Stimulated activated effector memory CD8-positive, alpha-beta T cell treated with anti-CD3 and anti-CD28 coated beads, Interleukin-12 subunit alpha, Interleukin-12 subunit beta, amount 100 ng/mL, for 72 hours (primary cell): Measurements from ENCODE around the gene MET.
"Not testable (repeated sequence)": the region's sequence is repeated elsewhere in the genome, so short reads cannot be mapped to it uniquely, and the experiment has no call there.

Source experiments
- ATAC-seq: fragments of 150-1000 bp; cut with Tn5 transposase; 2 replicates; pipeline ENCODE4 v1.10.0; 2021
- DNase-seq, 2 donors: peaks; one replicate each; pipeline ENCODE4 v3.0.0; 2021 to 2022; ENCODE audit warnings: low spot score in 2 of 2
- H3K27ac Mint-ChIP-seq: one replicate; pipeline ENCODE4 v1.8.0; 2022; ENCODE audit warnings: mild to moderate bottlenecking, mixed read lengths
- H3K36me3 Mint-ChIP-seq: one replicate; pipeline ENCODE4 v1.8.0; 2022; ENCODE audit warnings: mild to moderate bottlenecking, mixed read lengths
- H3K4me1 Mint-ChIP-seq: one replicate; pipeline ENCODE4 v1.8.0; 2022; ENCODE audit warnings: mixed read lengths
- H3K4me3 Mint-ChIP-seq: one replicate; pipeline ENCODE4 v1.8.0; 2022; ENCODE audit warnings: mild to moderate bottlenecking, mixed read lengths
- H3K9me3 Mint-ChIP-seq: one replicate; pipeline ENCODE4 v1.8.0; 2022; ENCODE audit warnings: mixed read lengths

MET gene

GRCh38 chr7:116650436-116650835 is 21.6 kb upstream of the MET start:
- ATAC-seq = no peak
- no peaks in the 10 kb centered on the region for H3K36me3 Mint-ChIP-seq
- H3K9me3 Mint-ChIP-seq = no peaks in the 10 kb centered on the region
- no peaks in the 10 kb centered on the region for H3K4me1 Mint-ChIP-seq
- DNase-seq = no peak
- no peak overlapping the region for H3K4me3 Mint-ChIP-seq
- no peak overlapping the region for H3K27ac Mint-ChIP-seq

DNA sequence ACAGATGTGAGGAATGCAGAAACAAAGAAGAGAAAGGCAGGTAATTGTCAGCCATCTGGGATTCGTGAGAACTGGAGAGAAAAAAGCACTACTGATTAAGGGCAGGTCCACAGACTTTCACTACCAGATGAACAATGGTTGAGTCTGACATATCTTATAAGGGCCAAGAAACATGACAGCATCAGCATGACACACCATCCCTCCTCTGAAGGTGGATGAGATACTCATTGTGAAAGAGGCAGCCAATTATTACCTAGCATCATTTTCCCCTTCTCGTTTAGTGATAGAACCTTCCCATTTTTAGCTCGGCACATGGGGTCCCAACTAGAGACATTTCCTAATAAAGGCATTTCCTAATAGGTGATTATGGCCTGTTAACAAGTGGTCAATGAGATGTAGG is 19.2 kb upstream of the MET start:
- Mint-ChIP-seq H3K36me3 (no peaks in the 10 kb centered on the region), H3K4me1 (no peaks in the 10 kb centered on the region), H3K9me3 (no peaks in the 10 kb centered on the region), H3K4me3 (no peak overlapping the region), H3K27ac (no peak overlapping the region)
- ATAC-seq (peak; percentile 83), DNase-seq (no peak)

DNA sequence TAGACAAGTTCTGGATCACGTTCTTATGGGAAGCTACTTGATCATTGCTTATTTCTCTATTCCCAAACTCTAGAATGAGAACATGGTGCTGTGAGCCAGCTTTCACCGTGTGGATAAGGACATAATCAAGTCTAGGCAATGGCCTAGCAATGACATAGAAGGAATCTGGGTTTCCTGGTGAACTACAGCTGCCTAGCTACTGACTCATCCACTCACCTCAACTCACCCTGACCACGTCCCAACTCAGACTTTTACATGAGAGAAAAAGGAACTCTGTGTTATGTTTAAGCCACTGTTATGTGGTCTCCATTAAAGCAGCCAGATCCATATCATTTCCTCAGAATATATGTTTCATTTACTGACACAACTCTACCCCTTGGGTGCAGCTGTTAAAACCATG is 18.8 kb upstream of the MET start:
- H3K4me1 Mint-ChIP-seq = no peaks in the 10 kb centered on the region

GRCh38 chr7:116653646-116654045 is 18.4 kb upstream of the MET start:
- Mint-ChIP-seq H3K36me3 (no peaks in the 10 kb centered on the region), H3K4me1 (no peaks in the 10 kb centered on the region), H3K27ac (no peak overlapping the region), H3K4me3 (no peak overlapping the region), H3K9me3 (no peaks in the 10 kb centered on the region)
- DNase-seq (no peak), ATAC-seq (no peak)

More for the DNA sequence above, 18.8 kb upstream of the MET start:
- Mint-ChIP-seq H3K4me3 (no peak overlapping the region), H3K36me3 (no peaks in the 10 kb centered on the region), H3K9me3 (no peaks in the 10 kb centered on the region), H3K27ac (no peak overlapping the region)
- ATAC-seq (peak; percentile 89), DNase-seq (no peak)

- H3K27ac Mint-ChIP-seq, H3K4me1 Mint-ChIP-seq, H3K4me3 Mint-ChIP-seq, H3K9me3 Mint-ChIP-seq, DNase-seq, H3K36me3 Mint-ChIP-seq, ATAC-seq: not testable (repeated sequence)
These were observed 12.7 kb upstream of the MET start for GRCh38 chr7:116659248-116659647.

DNA sequence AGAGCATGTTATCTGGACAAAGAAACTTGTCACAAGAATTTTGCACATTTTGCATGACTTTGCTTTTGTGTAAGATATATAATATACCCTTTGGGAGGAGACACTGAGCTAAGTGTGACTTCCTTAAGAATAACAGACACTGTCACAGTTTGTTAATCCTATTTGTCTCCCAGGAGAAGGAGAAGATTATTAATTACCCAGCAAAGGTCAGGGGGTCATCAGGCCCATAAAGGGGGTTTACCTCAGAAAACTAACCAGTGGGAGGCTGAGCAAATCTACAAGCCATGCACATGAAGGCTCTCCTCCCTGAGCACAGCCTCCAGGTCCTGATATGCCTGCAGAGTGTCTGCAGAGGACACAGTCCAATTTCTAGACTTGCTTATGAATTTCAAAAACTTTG is 10.1 kb upstream of the MET start:
- no peak for ATAC-seq
- Mint-ChIP-seq H3K27ac (no peak overlapping the region), H3K4me1 (no peaks in the 10 kb centered on the region), H3K9me3 (no peaks in the 10 kb centered on the region), H3K36me3 (no peaks in the 10 kb centered on the region), H3K4me3 (no peak overlapping the region)
- DNase-seq = no peak

- no peak for DNase-seq
- H3K27ac Mint-ChIP-seq = no peak overlapping the region
- H3K9me3 Mint-ChIP-seq = no peaks in the 10 kb centered on the region
- no peak overlapping the region for H3K4me3 Mint-ChIP-seq
- H3K4me1 Mint-ChIP-seq = no peaks in the 10 kb centered on the region
- H3K36me3 Mint-ChIP-seq = no peaks in the 10 kb centered on the region
- no peak for ATAC-seq
These were observed 8.3 kb upstream of the MET start for GRCh38 chr7:116663744-116664143.

DNA sequence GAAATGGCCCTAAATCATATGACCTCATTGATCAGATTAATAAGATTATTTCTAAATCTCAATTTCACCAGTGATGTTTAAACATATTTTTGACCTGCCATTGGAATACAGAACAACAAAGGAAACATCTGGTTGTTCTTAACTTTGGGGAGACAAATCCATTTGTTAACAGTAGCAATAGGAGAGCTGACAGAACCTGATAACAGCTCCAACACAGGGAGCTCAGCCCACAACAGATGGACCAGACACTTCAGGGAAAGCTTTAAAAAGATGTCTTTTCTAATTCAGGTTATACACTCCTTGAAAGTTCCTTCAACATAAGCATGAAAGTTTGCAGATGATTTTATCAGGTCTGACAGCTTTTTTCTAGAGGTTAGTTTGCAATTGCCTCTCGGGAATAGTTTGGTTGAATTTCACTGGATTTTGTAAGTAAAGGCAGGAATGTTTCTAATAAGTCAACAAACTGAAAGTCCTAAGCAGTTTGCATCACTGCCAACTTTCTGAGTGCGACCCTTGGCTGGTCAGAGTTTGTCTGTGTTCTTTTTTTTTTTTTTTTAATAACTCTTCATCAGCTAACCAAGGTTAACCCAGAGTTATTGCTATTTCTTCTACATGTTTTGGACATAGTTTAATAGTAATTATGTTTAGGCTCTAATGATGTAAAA is 6.5 kb upstream of the MET start:
- Mint-ChIP-seq H3K9me3 (no peaks in the 10 kb centered on the region), H3K27ac (no peak overlapping the region), H3K4me1 (no peaks in the 10 kb centered on the region)

GRCh38 chr7:116669769-116670168 is 2.2 kb upstream of the MET start:
- Mint-ChIP-seq H3K4me3 (no peak overlapping the region), H3K36me3 (no peaks in the 10 kb centered on the region), H3K9me3 (no peaks in the 10 kb centered on the region), H3K4me1 (peaks cover 7% of the 10 kb centered on the region), H3K27ac (no peak overlapping the region)
- DNase-seq (no peak), ATAC-seq (no peak)

More for the DNA sequence above, 6.5 kb upstream of the MET start:
- no peak for DNase-seq
- no peaks in the 10 kb centered on the region for H3K36me3 Mint-ChIP-seq
- ATAC-seq = no peak
- no peak overlapping the region for H3K4me3 Mint-ChIP-seq

GRCh38 chr7:116670409-116671015 is 1.5 kb upstream of the MET start:
- H3K36me3 Mint-ChIP-seq = no peaks in the 10 kb centered on the region
- H3K9me3 Mint-ChIP-seq = no peaks in the 10 kb centered on the region
- peaks cover 7% of the 10 kb centered on the region for H3K4me1 Mint-ChIP-seq
- H3K27ac Mint-ChIP-seq = no peak overlapping the region
- DNase-seq (no peak), ATAC-seq (no peak)
- H3K4me3 Mint-ChIP-seq = no peak overlapping the region

DNA sequence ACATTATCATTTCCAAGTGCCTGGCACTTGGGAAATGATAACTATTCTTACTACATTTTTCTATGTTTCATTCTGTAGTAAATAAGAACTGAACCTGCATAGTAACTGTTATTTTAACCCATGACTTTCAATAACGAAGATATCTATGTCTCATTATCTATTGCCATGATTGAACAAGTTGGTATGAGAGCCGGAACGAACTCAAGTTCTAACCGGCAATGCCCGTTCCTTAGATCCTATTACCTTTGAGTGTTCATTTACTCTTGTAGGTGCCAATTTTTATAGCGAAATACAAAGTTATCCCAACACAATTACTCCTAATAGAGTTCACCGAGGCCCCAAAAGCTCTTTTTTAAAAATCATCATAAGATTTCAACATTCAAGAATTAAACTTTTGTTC is 885 bp upstream of the MET start:
- peaks cover 7% of the 10 kb centered on the region for H3K4me1 Mint-ChIP-seq
- ATAC-seq (no peak), DNase-seq (no peak)
- no peak overlapping the region for H3K27ac Mint-ChIP-seq
- no peaks in the 10 kb centered on the region for H3K9me3 Mint-ChIP-seq
- peak overlapping the region; percentile 72 for H3K4me3 Mint-ChIP-seq
- H3K36me3 Mint-ChIP-seq = no peaks in the 10 kb centered on the region

GRCh38 chr7:116672596-116673456 is 830 bp downstream of the MET start:
- H3K9me3 Mint-ChIP-seq = no peaks in the 10 kb centered on the region
- DNase-seq = no peak
- no peaks in the 10 kb centered on the region for H3K36me3 Mint-ChIP-seq
- peaks cover 7% of the 10 kb centered on the region for H3K4me1 Mint-ChIP-seq
- no peak for ATAC-seq
- H3K27ac Mint-ChIP-seq = no peak overlapping the region
- peak overlapping the region; percentile 72 for H3K4me3 Mint-ChIP-seq

DNA sequence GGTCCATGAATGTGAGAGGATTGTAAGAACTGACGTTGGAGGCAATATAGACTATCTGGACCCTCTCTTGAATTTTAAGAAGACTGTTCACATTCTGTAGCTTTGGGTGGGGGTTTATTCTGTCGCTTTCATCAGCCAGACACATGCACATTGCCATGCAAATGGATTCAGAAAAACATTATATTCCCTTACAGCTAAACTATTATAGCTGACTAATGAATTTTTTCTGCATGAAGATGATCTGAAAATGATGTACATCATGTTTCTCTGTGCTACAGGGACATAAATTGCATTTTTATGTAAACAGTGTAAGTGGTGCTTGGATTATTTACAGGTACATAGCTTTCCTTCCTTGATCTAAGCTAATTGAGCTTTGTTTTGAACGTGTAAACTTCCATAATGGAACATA is 1.5 kb downstream of the MET start:
- H3K4me1 Mint-ChIP-seq = peaks cover 7% of the 10 kb centered on the region
- ATAC-seq (no peak), DNase-seq (no peak)
- H3K36me3 Mint-ChIP-seq = no peaks in the 10 kb centered on the region
- peak overlapping the region; percentile 72 for H3K4me3 Mint-ChIP-seq
- H3K9me3 Mint-ChIP-seq = no peaks in the 10 kb centered on the region
- no peak overlapping the region for H3K27ac Mint-ChIP-seq

DNA sequence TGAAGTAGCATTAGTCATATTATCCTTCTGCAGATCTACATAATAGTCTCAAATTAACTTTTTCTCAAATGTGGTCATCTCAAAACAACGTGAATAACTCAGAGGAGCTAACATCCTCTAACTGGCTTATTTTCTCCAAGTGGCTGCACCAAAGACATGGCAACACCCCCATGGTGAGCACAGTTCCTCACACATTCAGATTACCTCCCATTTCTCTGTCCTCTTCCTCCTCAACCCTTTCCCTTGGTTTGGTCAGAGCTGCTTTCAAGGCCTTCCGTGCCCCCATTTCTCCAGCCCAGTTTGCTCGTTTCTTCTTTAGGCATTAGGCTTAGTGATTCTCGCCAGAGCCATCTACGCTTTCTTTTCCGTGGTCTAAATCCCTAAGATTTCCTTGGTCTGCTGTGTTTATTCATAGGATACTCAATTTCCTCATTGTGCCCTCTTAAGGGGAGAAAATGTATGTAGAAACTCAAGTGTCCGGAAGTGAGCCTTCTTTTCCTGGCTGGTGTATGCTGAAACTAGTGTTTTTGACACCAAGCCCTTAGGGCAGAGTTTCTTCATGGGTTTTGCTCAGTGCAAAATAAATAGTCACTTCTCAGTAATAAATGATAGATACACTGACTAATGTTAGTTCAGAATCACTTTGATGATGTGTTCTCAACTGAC is 2.6 kb downstream of the MET start:
- Mint-ChIP-seq H3K9me3 (no peaks in the 10 kb centered on the region), H3K4me3 (no peak overlapping the region), H3K4me1 (peaks cover 7% of the 10 kb centered on the region), H3K36me3 (no peaks in the 10 kb centered on the region), H3K27ac (no peak overlapping the region)
- ATAC-seq (peak; percentile 42), DNase-seq (no peak)

DNA sequence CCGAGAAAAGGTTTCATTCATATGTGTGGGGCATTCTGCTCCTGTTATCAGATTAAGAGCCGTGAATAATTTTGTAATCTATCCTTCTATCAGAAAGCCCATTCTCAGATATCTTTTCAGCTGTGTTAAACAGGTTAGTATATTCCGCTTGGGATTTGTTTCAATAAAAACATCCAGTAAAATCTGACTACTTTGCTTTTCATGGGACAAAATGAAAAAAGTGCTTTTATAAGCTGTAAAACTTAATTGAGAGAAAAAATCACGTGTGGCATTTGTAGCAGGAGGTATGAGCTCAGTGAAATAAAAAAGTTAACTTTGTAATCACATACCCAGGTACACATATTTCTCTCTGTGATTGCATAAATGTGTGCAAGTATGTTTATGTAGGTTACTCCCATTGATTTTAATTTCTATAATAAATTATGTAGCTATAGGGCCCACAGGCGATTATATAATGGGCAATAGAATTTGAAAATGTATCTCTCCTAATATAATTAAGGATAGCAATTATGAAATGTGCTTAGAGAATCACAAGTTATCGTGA is 3.9 kb downstream of the MET start:
- no peaks in the 10 kb centered on the region for H3K9me3 Mint-ChIP-seq
- no peak overlapping the region for H3K27ac Mint-ChIP-seq
- no peak for DNase-seq
- no peak overlapping the region for H3K4me3 Mint-ChIP-seq
- no peaks in the 10 kb centered on the region for H3K36me3 Mint-ChIP-seq
- ATAC-seq = no peak
- peaks cover 7% of the 10 kb centered on the region for H3K4me1 Mint-ChIP-seq
